GM12873 (cell line): ENCODE measurements around the gene SLC25A33.

Experiments used
- TF ChIP-seq, protein P1 (sequence below): IDR thresholded peaks from 2 replicates; pipeline ENCODE4 v1.5.1; 2012; ENCODE audit warnings: low read depth, mild to moderate bottlenecking, moderate library complexity, low read length, control low read depth; ENCODE audit not compliant: insufficient read depth; ENCODE audit errors: missing control alignments

SLC25A33 gene

GRCh38 chr1:9530320-9530719 is 8.9 kb upstream of the SLC25A33 start:
- TF ChIP-seq, protein P1, sequence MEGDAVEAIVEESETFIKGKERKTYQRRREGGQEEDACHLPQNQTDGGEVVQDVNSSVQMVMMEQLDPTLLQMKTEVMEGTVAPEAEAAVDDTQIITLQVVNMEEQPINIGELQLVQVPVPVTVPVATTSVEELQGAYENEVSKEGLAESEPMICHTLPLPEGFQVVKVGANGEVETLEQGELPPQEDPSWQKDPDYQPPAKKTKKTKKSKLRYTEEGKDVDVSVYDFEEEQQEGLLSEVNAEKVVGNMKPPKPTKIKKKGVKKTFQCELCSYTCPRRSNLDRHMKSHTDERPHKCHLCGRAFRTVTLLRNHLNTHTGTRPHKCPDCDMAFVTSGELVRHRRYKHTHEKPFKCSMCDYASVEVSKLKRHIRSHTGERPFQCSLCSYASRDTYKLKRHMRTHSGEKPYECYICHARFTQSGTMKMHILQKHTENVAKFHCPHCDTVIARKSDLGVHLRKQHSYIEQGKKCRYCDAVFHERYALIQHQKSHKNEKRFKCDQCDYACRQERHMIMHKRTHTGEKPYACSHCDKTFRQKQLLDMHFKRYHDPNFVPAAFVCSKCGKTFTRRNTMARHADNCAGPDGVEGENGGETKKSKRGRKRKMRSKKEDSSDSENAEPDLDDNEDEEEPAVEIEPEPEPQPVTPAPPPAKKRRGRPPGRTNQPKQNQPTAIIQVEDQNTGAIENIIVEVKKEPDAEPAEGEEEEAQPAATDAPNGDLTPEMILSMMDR: no peak

DNA sequence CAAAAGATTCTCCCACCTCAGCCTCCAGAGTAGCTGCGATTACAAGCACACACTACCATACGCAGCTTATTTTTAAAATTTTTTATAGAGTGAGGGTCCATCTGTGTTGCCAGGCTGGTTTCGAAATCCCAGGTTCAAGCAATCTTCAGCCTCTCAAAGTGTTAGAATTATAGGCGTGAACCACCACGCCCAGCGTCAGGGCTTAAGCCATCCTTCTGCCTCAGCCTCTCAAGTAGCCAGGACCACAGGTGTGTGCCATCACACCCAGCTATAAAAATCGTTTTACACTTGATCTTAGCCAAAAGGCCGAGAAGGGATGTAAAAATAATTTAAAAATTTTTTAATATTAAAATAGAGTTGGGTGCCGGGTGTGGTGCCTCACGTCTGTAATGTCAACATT is 4.3 kb upstream of the SLC25A33 start:
- TF ChIP-seq, protein P1: no peak

DNA sequence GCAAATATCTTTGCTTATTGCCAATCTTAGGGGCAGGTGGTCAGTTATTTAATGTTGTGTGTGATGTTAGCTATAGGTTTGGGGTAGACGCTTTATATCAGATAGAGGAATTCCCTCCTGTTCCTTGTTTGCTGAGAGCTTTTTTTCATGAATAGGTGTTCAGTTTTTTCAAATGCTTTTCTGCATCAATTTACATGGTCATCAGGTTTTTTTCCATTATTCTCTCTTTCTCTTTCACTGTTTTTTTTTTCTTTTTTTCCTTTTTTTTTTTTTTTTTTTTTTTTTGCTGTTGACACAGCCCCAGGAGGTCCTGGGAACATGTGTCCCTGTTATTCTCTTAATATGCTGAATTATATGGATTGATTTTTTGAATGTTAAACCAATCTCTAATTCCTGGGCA is 3.0 kb upstream of the SLC25A33 start:
- TF ChIP-seq, protein P1: no peak

DNA sequence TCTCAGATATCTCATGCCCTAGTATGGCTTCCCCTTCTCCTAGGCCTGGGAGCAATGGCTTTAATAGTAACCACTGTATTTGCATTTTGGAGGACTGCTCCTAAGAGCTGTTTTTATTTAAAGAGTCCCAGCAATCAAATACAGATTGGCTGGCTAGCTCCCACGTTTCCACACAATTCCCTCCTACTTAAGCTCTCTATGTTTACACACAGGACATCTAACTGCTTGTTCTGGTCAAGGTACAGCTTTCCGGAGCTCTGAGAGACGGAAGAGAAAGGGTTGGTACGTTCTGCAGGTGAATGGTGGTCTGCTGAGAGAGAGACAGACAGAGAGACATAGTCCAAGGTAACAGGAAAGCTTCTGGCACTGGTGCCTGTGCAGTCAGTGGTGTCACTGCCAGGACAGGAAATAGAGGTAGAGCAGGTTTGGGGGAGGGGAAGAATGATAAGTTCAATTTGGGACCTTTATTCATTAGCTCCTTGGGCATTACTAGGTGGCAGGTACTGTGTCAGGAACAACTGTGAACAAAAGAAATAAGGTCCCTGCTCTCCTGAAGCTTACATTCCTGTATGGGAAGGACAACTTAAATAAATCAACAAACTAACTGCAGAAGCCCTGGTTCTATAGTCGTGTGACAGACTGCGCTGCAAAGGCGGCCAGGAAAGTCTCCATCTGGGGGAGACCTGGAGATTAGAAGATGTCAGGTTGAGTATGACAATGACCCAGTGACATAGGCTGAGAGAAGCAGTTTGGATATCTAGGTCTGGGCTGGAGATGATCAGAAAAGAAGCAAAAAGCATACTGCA is 1.2 kb upstream of the SLC25A33 start:
- TF ChIP-seq, protein P1: no peak

- TF ChIP-seq, protein P1: no peak
These were observed 548 bp upstream of the SLC25A33 start for GRCh38 chr1:9538669-9539164.

GRCh38 chr1:9539829-9540550 is 725 bp downstream of the SLC25A33 start:
- TF ChIP-seq, protein P1: no peak

GRCh38 chr1:9542430-9542829 is 3.2 kb downstream of the SLC25A33 start:
- TF ChIP-seq, protein P1: no peak
